ENCODE results near the gene SYNPO2.

DNA sequence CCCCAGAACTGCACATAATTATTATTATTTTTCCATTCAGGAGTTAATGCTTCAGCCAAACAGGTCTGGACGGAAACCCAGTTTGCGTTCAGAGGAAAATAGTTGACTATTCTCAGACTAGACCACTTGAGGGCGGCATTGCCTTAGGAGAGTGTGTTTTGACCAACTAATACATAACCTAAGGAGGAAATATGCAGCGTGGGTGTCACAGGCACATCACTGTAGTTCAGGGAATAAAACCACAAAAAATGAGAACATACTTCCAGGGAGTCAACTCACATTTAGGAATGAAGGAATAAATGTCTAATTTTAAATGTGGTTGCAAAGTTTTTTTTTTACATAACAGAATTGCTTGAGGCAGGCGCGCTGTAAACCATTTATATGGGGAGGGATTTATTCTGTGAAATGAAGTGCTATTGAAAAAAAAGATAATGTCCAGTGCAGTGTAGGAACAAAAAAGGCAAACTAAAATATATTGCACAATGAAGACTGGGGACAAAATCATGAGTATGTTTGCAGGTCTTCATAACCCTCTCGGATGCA, 93.3 kb downstream of the SYNPO2 start:
- TF ChIP-seq, protein P1, sequence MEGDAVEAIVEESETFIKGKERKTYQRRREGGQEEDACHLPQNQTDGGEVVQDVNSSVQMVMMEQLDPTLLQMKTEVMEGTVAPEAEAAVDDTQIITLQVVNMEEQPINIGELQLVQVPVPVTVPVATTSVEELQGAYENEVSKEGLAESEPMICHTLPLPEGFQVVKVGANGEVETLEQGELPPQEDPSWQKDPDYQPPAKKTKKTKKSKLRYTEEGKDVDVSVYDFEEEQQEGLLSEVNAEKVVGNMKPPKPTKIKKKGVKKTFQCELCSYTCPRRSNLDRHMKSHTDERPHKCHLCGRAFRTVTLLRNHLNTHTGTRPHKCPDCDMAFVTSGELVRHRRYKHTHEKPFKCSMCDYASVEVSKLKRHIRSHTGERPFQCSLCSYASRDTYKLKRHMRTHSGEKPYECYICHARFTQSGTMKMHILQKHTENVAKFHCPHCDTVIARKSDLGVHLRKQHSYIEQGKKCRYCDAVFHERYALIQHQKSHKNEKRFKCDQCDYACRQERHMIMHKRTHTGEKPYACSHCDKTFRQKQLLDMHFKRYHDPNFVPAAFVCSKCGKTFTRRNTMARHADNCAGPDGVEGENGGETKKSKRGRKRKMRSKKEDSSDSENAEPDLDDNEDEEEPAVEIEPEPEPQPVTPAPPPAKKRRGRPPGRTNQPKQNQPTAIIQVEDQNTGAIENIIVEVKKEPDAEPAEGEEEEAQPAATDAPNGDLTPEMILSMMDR (IDR thresholded peaks at IDR 0.05): peak; percentile 69 to 92 (median 84)
- TF ChIP-seq POLR2AphosphoS5 (IDR thresholded peaks at IDR 0.05) (peak; percentile 53), POLR2A (IDR thresholded peaks at IDR 0.05) (no peak)
